GM21825 (cell line): ENCODE results near the gene SPECC1L.

Experiments used
- ATAC-seq: cut with Tn5 transposase; IDR thresholded peaks from one replicate; pipeline ENCODE4 v1.9.1; 2021; ENCODE audit warnings: mild to moderate bottlenecking, moderate library complexity; ENCODE audit not compliant: unreplicated experiment

SPECC1L gene

GRCh38 chr22:24319451-24319850 lies 48.8 kb downstream of the SPECC1L start:
- no peak for ATAC-seq

DNA sequence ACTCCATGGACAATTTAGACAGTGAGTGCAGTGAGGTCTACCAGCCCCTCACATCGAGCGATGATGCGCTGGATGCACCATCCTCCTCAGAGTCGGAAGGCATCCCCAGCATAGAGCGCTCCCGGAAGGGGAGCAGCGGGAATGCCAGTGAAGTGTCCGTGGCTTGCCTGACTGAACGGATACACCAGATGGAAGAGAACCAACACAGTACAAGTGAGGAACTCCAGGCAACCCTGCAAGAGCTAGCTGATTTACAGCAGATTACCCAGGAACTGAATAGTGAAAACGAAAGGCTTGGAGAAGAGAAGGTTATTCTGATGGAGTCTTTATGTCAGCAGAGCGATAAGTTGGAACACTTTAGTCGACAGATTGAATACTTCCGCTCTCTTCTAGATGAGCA lies 51.4 kb downstream of the SPECC1L start:
- ATAC-seq: no peak

- no peak for ATAC-seq
These were observed 51.9 kb downstream of the SPECC1L start for GRCh38 chr22:24322522-24322921.

DNA sequence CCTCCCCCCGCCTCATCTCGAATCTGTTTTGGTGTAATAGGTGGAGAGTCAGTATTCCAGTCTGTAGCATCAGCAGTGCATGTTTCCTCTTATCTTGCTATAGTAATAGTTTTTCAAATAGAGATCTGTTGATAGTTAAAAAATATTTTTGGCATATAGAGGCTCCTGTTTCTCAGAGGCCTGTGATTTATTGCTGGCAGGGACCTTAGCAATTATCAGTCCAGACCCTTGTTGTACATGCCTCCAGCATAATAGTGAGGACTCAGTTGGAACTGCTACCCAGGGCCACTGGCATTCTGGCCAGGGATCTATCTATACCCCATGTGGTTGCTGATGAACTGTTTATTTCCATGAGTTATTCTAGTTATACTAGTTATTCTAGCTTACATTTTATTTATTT lies 52.6 kb downstream of the SPECC1L start:
- no peak for ATAC-seq

- ATAC-seq: no peak
These were observed 53.1 kb downstream of the SPECC1L start for GRCh38 chr22:24323695-24324094.

GRCh38 chr22:24324137-24324536 lies 53.5 kb downstream of the SPECC1L start:
- no peak for ATAC-seq

- peak; percentile 59 for ATAC-seq
These were observed 54.6 kb downstream of the SPECC1L start for GRCh38 chr22:24325105-24325757.

GRCh38 chr22:24326266-24326665 lies 55.6 kb downstream of the SPECC1L start:
- ATAC-seq: no peak

DNA sequence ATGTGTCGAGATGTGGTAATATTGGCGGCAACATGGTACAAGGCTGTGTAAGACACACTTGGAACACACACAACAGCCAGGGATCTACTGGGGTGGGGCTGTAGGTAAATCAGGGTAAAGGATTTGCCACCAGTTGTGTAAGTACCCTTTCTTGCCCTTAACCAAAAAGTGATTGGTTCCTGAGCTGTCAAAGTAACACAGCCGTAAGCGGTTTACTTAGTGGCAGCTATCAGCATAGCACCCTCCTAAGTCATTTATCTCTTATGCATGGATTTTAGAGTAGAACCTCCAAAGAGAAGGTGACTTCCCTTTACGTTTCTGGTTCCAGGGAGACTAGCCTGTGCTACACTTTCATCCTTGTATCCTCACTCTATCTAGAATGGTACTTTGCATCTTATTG lies 57.2 kb downstream of the SPECC1L start:
- ATAC-seq: no peak

DNA sequence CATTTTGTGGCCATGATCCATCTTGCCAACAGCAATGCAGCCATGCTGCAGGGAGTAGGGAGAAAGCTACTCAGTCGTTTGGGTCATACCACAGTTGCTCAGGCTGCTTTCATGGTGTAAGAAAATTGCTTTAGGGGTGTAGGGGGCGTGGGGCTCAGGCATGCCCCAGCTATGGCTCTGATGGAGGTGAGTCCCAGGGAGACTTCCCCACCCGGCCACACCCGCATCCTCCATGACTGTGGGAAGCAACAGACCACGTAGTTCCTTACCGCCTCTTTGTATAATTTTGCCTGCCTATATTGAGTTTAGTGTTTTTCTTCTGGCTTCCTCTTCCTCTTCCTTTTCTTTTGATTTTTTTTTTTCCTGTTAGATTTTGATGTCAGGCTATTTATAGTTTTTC lies 58.8 kb downstream of the SPECC1L start:
- no peak for ATAC-seq

DNA sequence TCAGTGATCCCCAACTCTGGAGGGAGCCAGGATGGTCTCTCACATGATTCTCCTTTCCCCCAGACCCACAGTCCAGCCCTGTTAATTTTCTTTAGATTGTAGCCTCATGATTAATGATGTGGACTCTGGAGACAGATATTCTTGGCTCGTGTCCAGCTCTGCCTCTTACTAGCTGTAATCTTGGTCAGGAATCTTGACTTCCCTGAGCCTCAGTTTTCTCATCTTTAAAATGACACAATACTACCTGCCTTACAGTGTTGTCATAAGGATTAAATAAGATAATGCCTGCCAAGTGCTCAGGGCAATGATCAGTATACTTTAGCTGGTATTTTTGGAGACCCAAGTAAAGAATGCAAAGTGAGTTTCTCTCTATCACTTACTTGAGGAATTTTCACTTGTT lies 60.0 kb downstream of the SPECC1L start:
- ATAC-seq: no peak

DNA sequence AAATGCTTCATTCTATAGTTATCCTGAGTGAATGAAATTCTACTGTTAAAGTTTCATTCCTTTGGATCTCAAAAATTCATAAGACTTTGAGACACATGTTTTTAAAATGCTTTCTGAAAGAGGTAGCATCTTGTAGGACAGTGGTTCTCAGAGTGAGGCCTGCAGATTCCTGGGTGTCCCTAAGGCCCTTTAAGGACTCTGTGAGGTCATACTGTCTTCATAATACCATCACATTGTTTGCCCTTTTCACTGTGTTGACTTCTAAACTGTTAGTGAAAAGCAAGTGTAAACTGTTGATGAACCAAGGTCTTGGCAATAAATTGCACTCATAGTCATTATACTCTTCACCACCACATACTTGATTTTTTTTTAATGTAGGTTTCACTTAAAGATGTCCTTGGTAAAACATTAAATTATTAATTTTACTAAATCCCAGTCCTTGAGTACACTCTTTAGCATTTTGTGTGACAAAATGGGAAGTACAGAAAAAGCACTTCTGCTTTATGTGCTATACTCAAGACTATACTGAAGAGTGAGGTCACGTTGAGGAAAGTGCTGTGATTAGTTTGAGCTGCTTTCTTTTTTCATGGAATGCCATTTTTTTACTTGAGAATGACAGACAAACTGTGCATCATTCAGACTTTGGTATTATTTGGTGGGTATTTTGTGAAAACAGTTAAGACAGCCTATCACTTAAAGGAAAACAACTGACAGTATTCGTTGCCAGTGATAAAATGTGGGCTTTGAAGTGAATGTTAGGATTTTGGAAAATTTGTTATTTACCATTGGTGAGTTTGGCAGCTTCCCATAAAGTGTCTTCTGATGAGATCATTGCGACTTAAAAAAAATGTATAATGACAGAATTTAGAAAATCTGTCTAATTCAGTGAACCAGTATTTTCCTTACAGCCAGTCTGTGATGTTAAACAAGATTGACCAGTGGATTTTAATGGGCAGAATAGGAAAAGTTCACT lies 61.1 kb downstream of the SPECC1L start:
- no peak for ATAC-seq

- ATAC-seq: no peak
These were observed 62.7 kb downstream of the SPECC1L start for GRCh38 chr22:24333301-24333700.

- ATAC-seq: no peak
These were observed 64.9 kb downstream of the SPECC1L start for GRCh38 chr22:24335496-24335895.

- ATAC-seq: no peak
These were observed 67.4 kb downstream of the SPECC1L start for GRCh38 chr22:24337894-24338645.

- no peak for ATAC-seq
These were observed 68.3 kb downstream of the SPECC1L start for GRCh38 chr22:24338726-24339451.

DNA sequence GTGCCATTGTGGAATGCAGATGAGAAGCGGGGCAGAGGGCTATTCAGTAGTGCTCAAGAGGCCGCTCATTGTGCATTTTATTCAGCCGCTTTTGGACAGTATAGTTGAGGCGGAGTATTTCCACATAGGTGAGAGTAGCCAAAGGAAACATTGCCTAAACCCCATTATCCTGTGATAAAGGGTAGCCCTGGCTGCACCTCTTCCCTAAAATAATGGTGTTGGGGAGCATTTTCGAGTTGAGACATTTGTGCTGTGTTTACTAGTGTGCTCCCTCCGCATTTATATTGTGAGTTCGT lies 68.8 kb downstream of the SPECC1L start:
- ATAC-seq: no peak

DNA sequence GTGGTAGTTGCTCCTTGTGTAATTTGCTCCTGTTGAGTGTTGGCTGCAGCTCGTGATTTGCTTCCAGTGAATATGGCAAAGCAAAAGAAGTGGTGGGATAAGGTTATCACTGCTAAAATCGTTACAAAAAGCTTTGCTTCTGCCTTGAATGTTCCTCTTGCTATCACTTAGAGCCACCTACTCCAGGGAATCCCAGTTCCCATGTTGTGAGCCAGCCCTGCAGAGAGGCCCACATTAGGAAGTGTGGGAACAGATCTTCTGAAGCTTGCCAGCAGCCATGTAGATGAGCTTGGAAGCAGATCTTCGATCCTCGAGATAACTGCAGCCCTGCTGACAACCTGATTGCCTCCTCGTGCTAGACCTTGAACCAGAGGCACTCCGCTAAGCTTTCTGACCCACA lies 71.0 kb downstream of the SPECC1L start:
- ATAC-seq: no peak

- no peak for ATAC-seq
These were observed 80.0 kb downstream of the SPECC1L start for GRCh38 chr22:24350627-24351026.

GRCh38 chr22:24353121-24353520 lies 82.5 kb downstream of the SPECC1L start:
- no peak for ATAC-seq

DNA sequence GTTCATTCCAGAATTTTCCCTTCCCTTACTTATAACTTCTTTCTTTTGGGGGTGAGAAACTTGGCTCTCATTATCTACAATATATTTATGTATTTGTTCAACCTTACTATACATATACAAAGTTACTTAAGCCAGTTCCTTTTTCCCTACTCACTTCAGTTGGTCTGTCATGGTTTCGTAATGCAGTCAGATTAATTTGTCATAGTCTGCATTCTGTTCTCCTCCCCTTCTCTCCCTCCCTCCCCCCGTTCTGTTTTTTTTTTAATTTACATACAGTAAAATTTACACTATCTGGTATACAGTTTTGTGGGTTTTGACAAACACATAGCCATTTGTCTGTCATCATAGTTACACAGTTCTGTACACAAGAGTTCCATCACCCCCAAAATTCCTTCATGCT lies 84.9 kb downstream of the SPECC1L start:
- no peak for ATAC-seq
